ACHN (cell line): ENCODE measurements around the gene CDH13.

Experiments
- DNase-seq: peaks from one replicate; pipeline ENCODE4 v3.0.0-alpha.2; 2015
- in situ Hi-C: cut with HindIII; loops from 2 replicates; pipeline ENCODE4 v1.10.0; 2017; ENCODE audit warnings: low sequenced_read_pairs, low pct_ligation_motif_present, low pct_unique_long_range_greater_than_20kb

CDH13 gene

GRCh38 chr16:83842756-83843507 lies 1216.2 kb downstream of the CDH13 start:
- DNase-seq, result no peak
- in situ Hi-C loops, result no loop called here

DNA sequence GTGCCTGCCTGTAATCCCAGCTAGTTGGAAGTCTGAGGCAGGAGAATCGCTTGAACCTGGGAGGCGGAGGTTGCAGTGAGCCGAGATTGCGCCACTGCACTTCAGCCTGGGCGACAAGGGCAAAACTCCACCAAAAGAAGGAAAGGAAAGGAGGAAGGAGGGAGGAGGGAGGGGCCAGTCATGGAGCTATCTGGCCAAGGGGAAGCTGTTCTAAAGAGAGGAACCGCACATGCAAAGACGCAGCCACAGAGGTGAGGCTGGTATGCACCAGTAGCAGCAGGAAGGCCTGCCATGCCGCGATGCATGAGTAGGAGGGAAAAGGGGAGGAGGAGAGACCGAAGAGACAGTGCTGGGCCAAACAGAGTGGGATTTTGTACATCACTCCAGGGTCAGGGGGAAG lies 1216.9 kb downstream of the CDH13 start:
- in situ Hi-C loops, result no loop called here
- no peak for DNase-seq

DNA sequence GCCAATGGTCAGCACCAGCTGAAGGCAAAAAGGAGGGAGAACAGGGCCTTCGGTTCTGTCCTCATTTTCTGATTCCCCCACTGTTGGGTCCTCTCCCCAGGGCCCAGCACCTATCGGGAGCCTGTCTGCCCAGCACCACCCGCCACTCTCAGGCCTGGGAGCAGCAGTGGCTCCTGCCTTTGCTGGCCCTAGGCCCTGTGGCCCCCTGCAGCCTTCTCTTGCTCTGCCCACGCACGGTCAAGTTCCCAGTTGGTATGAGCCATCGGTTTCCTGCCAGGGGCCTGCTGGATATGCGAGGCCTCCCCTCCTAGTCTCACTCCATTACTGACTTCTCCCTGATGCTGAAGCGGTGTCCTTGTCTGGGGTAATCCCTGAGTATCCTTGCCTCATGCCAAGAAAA lies 1218.5 kb downstream of the CDH13 start:
- DNase-seq, result no peak
- in situ Hi-C loops, result no loop called here

DNA sequence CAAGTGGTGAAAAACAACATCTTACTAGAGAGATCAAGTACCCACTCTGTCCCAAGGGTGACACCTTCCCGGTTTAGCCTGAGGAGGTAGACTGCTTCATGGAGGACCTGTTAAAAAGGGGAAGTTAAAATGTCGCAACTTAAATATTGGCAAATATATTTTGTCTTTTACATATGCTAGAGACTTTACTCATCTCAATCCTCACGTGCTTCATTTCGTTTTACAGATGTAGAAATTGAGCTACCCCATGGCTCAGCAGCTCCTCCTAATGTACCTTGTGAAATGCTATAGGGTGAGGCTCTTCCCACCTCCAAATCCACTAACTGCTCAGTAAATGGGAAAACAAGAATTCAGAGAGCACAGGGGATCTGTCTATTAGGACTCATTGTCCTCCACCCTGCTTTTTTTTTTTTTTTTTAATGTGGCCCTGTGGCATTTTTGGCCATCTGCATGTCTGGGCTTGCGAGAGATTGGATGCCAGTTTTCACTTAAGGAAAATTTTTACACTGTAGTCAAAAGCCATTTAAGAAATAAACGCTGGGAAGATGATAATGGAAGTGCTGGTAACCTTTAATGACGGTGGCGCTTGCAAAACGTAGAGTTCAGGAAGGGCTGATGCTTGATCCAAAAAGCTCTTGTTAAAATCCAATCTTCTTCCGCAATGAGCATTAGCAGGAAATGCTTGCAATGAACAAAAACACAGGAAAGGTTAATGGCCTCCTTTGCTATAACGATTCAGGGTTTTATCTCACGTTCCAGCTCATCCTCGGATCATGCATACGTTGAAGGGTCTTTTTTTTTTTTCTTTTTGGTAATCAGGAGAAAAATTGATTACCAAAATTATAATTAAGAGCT lies 1220.8 kb downstream of the CDH13 start:
- in situ Hi-C loops, result no loop called here
- no peak for DNase-seq

GRCh38 chr16:83849421-83849820 lies 1222.7 kb downstream of the CDH13 start:
- no peak for DNase-seq
- in situ Hi-C loops, result no loop called here
